ENCODE results near the gene BEND7. TPM values are rescaled to one million over a fixed set of nuclear protein-coding genes. Genes with fewer than 3 reads are reported as not detected.

The BEND7 gene
- total RNA-seq, 1 experiment from 2014 or later = 7.6 TPM

GRCh38 chr10:13496931-13497330, 31.9 kb downstream of the BEND7 start:
- in situ Hi-C loops (cut with HindIII; ENCODE audit: low pct_unique_long_range_greater_than_20kb, low sequenced_read_pairs) = no loop called here
- CTCF ChIA-PET = no interaction called here
- BruUV-seq (replicated peaks) = no TSS peak

DNA sequence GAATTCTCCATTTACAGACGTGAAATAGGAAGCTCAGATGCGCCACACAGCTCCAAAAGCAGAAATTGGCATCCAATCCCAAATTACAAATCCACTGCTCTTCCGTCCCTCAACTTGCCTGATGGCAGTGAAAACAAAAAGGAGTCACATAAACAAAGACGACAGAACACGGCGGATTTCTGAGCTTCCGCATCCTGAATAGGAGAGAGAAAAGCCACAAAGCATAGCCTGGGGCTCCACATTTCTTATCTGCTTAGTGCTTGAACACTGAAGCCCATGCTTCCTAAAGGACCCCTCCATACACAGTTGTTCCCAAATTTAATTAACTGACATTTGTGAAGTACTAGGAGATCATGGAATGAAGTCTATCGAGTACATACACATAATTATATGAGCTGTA, 32.6 kb downstream of the BEND7 start:
- Histone ChIP-seq H3K27ac (ENCODE audit: low read length) (no peak overlapping the region), H3K9me3 (ENCODE audit: control insufficient read depth, insufficient read depth, low read depth, low read length) (no peaks in the 10 kb centered on the region), H3K27me3 (ENCODE audit: control insufficient read depth, insufficient read depth, low read length) (no peaks in the 10 kb centered on the region), H3K4me3 (ENCODE audit: low read depth in 2 of 2, low read length in 2 of 2) (no peak overlapping the region), H3K4me1 (ENCODE audit: control insufficient read depth, insufficient read depth, low read length) (no peaks in the 10 kb centered on the region), H3K36me3 (ENCODE audit: control insufficient read depth, insufficient read depth, low read length) (no peaks in the 10 kb centered on the region)
- ATAC-seq (no peak), DNase-seq (ENCODE audit: low read depth, low spot score) (no peak)
- intact Hi-C loops (cut with micrococcal nuclease; ENCODE audit: unreplicated experiment) (no loop called here), in situ Hi-C loops (cut with HindIII; ENCODE audit: low pct_unique_long_range_greater_than_20kb, low sequenced_read_pairs) (no loop called here)
- POLR2A ChIA-PET = interaction anchor here (0.6 kb wide), 1 partner anchor 89 kb away, joined by 5 read pairs; no protein-coding TSS in a partner anchor
- TF ChIP-seq SIN3A (IDR thresholded peaks at IDR 0.05; ENCODE audit: borderline replicate concordance, insufficient read depth, low read depth, low read length) = no peak
- no peak for TF ChIP-seq POLR2AphosphoS5 (IDR thresholded peaks at IDR 0.05; ENCODE audit: low read depth, low read length)
- no peak for TF ChIP-seq TCF7L2 (IDR thresholded peaks at IDR 0.05; ENCODE audit: low read depth, low read length)
- no peak for TF ChIP-seq REST (IDR thresholded peaks at IDR 0.05; ENCODE audit: insufficient read depth in 1 of 2, low read depth in 2 of 2, low read length in 1 of 2)
- no peak for TF ChIP-seq CTCF (IDR thresholded peaks at IDR 0.05)
- BruUV-seq (replicated peaks) = no TSS peak
- CTCF ChIA-PET = no interaction called here

More at GRCh38 chr10:13496931-13497330, 31.9 kb downstream of the BEND7 start:
- no peak overlapping the region for H3K4me3 ChIP-seq (ENCODE audit: low read depth in 2 of 2, low read length in 2 of 2)
- no peak for TF ChIP-seq TCF7L2 (IDR thresholded peaks at IDR 0.05; ENCODE audit: low read depth, low read length)
- H3K27ac ChIP-seq (ENCODE audit: low read length) = no peak overlapping the region
- no peaks in the 10 kb centered on the region for H3K36me3 ChIP-seq (ENCODE audit: control insufficient read depth, insufficient read depth, low read length)
- DNase-seq (ENCODE audit: low read depth, low spot score) (no peak), ATAC-seq (no peak)
- intact Hi-C loops (cut with micrococcal nuclease; ENCODE audit: unreplicated experiment) = no loop called here
- H3K9me3 ChIP-seq (ENCODE audit: control insufficient read depth, insufficient read depth, low read depth, low read length) = no peaks in the 10 kb centered on the region
- POLR2A ChIA-PET = interaction anchor here (0.6 kb wide), 1 partner anchor 90 kb away, joined by 5 read pairs; no protein-coding TSS in a partner anchor
- H3K4me1 ChIP-seq (ENCODE audit: control insufficient read depth, insufficient read depth, low read length) = no peaks in the 10 kb centered on the region
- H3K27me3 ChIP-seq (ENCODE audit: control insufficient read depth, insufficient read depth, low read length) = no peaks in the 10 kb centered on the region

GRCh38 chr10:13492493-13493180, 36.2 kb downstream of the BEND7 start:
- ChIA-PET POLR2A (no interaction called here), CTCF (no interaction called here)
- Histone ChIP-seq H3K27ac (ENCODE audit: low read length) (no peak overlapping the region), H3K9me3 (ENCODE audit: control insufficient read depth, insufficient read depth, low read depth, low read length) (no peaks in the 10 kb centered on the region), H3K27me3 (ENCODE audit: control insufficient read depth, insufficient read depth, low read length) (no peaks in the 10 kb centered on the region), H3K4me3 (ENCODE audit: low read depth in 2 of 2, low read length in 2 of 2) (peak overlapping the region; percentile 13 to 44; a peak in 3 of 4 replicates), H3K4me1 (ENCODE audit: control insufficient read depth, insufficient read depth, low read length) (no peaks in the 10 kb centered on the region), H3K36me3 (ENCODE audit: control insufficient read depth, insufficient read depth, low read length) (no peaks in the 10 kb centered on the region)
- intact Hi-C loops (cut with micrococcal nuclease; ENCODE audit: unreplicated experiment) = no loop called here
- TF ChIP-seq TCF7L2 (IDR thresholded peaks at IDR 0.05; ENCODE audit: low read depth, low read length) (no peak), POLR2AphosphoS5 (IDR thresholded peaks at IDR 0.05; ENCODE audit: low read depth, low read length) (no peak), SIN3A (IDR thresholded peaks at IDR 0.05; ENCODE audit: borderline replicate concordance, insufficient read depth, low read depth, low read length) (no peak), REST (IDR thresholded peaks at IDR 0.05; ENCODE audit: insufficient read depth in 1 of 2, low read depth in 2 of 2, low read length in 1 of 2) (no peak), CTCF (IDR thresholded peaks at IDR 0.05) (no peak)
- BruUV-seq (replicated peaks) = no TSS peak
- ATAC-seq (no peak; the same call in 1 of the 2 replicates), DNase-seq (ENCODE audit: low read depth, low spot score) (no peak)
- in situ Hi-C loops (cut with HindIII; ENCODE audit: low pct_unique_long_range_greater_than_20kb, low sequenced_read_pairs) = no loop called here

All from Panc1 (cell line).